Measurements from ENCODE around the gene RGS9. TPM values are rescaled to one million over a fixed set of nuclear protein-coding genes. Genes with fewer than 3 reads are reported as not detected.

Gene RGS9
- total and polyA plus RNA-seq, 2 of the 13 experiments (the other 11 are each of a cell fraction or from before 2014, with no cell fraction given), result 0.44 to 0.74 TPM

DNA sequence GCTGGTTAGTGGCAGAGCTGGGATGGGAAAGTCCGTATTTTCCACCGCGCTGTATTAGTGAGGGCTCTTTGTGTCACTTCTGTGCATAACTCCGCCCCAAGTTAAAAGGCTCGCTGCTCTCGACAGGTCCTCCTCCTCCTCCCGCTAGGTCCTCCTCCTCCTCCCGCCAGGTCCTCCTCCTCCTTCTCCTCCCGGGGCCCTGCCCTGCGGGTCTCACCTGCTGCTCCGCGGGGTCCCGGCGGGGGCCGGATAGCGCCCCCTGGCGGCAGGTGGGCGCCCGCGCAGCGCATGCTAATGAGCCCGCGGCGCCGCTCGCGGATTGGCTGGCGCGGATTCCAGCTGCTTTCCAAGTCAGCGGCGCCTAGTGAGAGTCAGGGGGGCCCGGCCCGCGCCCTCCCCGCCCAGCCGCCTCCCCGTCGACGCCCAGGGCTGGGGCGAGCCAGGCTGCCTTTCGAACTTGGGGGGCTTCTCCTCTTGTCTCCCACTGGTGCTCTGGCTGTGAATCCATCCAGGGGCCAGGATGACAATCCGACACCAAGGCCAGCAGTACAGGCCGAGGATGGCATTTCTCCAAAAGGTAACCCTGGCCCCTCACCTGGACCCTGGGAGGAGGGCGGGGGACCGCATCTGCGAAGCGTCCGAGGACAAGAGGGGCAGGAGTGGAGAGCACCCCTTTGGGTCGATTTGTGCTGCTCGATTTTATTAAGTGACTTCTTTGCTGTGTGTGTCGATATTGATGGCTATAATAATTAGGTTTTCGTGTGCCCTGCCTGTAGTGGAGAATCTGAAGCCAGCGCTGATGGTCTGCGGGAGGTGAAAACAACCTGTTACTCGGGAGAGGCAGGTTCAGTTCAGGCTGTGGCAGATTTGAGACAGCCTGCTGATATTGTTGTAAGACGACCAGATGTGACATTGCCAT is at the start of gene RGS9 (continued):
- TF ChIP-seq, protein P1, sequence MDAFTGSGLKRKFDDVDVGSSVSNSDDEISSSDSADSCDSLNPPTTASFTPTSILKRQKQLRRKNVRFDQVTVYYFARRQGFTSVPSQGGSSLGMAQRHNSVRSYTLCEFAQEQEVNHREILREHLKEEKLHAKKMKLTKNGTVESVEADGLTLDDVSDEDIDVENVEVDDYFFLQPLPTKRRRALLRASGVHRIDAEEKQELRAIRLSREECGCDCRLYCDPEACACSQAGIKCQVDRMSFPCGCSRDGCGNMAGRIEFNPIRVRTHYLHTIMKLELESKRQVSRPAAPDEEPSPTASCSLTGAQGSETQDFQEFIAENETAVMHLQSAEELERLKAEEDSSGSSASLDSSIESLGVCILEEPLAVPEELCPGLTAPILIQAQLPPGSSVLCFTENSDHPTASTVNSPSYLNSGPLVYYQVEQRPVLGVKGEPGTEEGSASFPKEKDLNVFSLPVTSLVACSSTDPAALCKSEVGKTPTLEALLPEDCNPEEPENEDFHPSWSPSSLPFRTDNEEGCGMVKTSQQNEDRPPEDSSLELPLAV (CRISPR knock-in tag; conservative IDR thresholded peaks at IDR 0.05; ENCODE audit: low read depth), result no peak
- no peak for TF ChIP-seq JUNB (CRISPR knock-in tag; IDR thresholded peaks at IDR 0.05; ENCODE audit: borderline replicate concordance)
- TF ChIP-seq, protein P2, sequence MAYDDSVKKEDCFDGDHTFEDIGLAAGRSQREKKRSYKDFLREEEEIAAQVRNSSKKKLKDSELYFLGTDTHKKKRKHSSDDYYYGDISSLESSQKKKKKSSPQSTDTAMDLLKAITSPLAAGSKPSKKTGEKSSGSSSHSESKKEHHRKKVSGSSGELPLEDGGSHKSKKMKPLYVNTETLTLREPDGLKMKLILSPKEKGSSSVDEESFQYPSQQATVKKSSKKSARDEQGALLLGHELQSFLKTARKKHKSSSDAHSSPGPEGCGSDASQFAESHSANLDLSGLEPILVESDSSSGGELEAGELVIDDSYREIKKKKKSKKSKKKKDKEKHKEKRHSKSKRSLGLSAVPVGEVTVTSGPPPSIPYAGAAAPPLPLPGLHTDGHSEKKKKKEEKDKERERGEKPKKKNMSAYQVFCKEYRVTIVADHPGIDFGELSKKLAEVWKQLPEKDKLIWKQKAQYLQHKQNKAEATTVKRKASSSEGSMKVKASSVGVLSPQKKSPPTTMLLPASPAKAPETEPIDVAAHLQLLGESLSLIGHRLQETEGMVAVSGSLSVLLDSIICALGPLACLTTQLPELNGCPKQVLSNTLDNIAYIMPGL (CRISPR knock-in tag; IDR thresholded peaks at IDR 0.05; ENCODE audit: borderline replicate concordance in 1 of 2, low read depth in 1 of 2), result peak; percentile 68 to 83
- TF ChIP-seq ARNT2 (CRISPR knock-in tag; IDR thresholded peaks at IDR 0.05; ENCODE audit: low read depth), result 0 out of 2 replicates have a peak, but pooled peaks have one; percentile 21
- TF ChIP-seq ZFP41 (CRISPR knock-in tag; IDR thresholded peaks at IDR 0.05; ENCODE audit: borderline replicate concordance), result no peak
- no peak for TF ChIP-seq ZNF337 (CRISPR knock-in tag; IDR thresholded peaks at IDR 0.05; ENCODE audit: borderline replicate concordance, low read depth)
- TF ChIP-seq TEAD3 (CRISPR knock-in tag; optimal IDR thresholded peaks at IDR 0.05; ENCODE audit: borderline replicate concordance), result peak; percentile 54
- peak; percentile 60; the same call in 1 of the 2 replicates for TF ChIP-seq TBX2 (CRISPR knock-in tag; IDR thresholded peaks at IDR 0.05; ENCODE audit: borderline replicate concordance)
- no peak for TF ChIP-seq MIER3 (CRISPR knock-in tag; IDR thresholded peaks at IDR 0.05; ENCODE audit: borderline replicate concordance)
- no peak for TF ChIP-seq SNRNP70 (IDR thresholded peaks at IDR 0.05; ENCODE audit: low read depth, low read length)
- TF ChIP-seq SAP130 (CRISPR knock-in tag; IDR thresholded peaks at IDR 0.05; ENCODE audit: low read depth), result peak; percentile 23; the same call in 1 of the 2 replicates
- TF ChIP-seq, protein P3, sequence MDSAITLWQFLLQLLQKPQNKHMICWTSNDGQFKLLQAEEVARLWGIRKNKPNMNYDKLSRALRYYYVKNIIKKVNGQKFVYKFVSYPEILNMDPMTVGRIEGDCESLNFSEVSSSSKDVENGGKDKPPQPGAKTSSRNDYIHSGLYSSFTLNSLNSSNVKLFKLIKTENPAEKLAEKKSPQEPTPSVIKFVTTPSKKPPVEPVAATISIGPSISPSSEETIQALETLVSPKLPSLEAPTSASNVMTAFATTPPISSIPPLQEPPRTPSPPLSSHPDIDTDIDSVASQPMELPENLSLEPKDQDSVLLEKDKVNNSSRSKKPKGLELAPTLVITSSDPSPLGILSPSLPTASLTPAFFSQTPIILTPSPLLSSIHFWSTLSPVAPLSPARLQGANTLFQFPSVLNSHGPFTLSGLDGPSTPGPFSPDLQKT (CRISPR knock-in tag; IDR thresholded peaks at IDR 0.05; ENCODE audit: borderline replicate concordance), result no peak
- TF ChIP-seq ATF7-NPFF (CRISPR knock-in tag; IDR thresholded peaks at IDR 0.05; ENCODE audit: low read depth), result no peak
- TF ChIP-seq ZNF572 (CRISPR knock-in tag; IDR thresholded peaks at IDR 0.05), result peak; percentile 16; the same call in 1 of the 2 replicates
- 0 out of 2 replicates have a peak, but pooled peaks have one; percentile 18 for TF ChIP-seq ZNF850 (CRISPR knock-in tag; conservative IDR thresholded peaks at IDR 0.05)
- peak; percentile 85 for TF ChIP-seq ZNF501 (CRISPR knock-in tag; IDR thresholded peaks at IDR 0.05)
- peak; percentile 65; the same call in 1 of the 2 replicates for TF ChIP-seq ARHGAP35 (CRISPR knock-in tag; IDR thresholded peaks at IDR 0.05; ENCODE audit: borderline replicate concordance)
- TF ChIP-seq ZNF616 (CRISPR knock-in tag; IDR thresholded peaks at IDR 0.05; ENCODE audit: low read depth), result 0 out of 2 replicates have a peak, but pooled peaks have one; percentile 43

All from HepG2 (cell line).